Nephron (organoid): Measurements from ENCODE around the gene HACD2.

Experiments used
- H3K27ac Mint-ChIP-seq, 3 experiments: 2 replicates each; pipeline ENCODE4 v1.8.0; 2020; ENCODE audit warnings: mixed read lengths in 3 of 3, mild to moderate bottlenecking in 2 of 3, moderate library complexity in 1 of 3
- H3K27me3 Mint-ChIP-seq: 2 replicates; pipeline ENCODE4 v1.8.0; 2021; ENCODE audit warnings: low read depth, mild to moderate bottlenecking, moderate library complexity, mixed read lengths
- H3K36me3 Mint-ChIP-seq: 2 replicates; pipeline ENCODE4 v1.8.0; 2020; ENCODE audit warnings: low read depth, mixed read lengths
- H3K4me1 Mint-ChIP-seq: 2 replicates; pipeline ENCODE4 v1.8.0; 2020; ENCODE audit warnings: mixed read lengths
- H3K4me3 Mint-ChIP-seq, 3 experiments: 2 replicates each; pipeline ENCODE4 v1.8.0; 2020; ENCODE audit warnings: mild to moderate bottlenecking in 3 of 3, mixed read lengths in 3 of 3, moderate library complexity in 2 of 3
- H3K9me3 Mint-ChIP-seq: 2 replicates; pipeline ENCODE4 v1.8.0; 2020; ENCODE audit warnings: mixed read lengths
- CTCF ChIP-seq, 3 experiments: fragments of 200-600 bp; sonication (generic); IDR thresholded peaks; one replicate each; pipeline ENCODE4 v1.5.0; 2021; ENCODE audit warnings: antibody characterized with exemption in 3 of 3; ENCODE audit not compliant: unreplicated experiment in 3 of 3

HACD2 gene

GRCh38 chr3:123547881-123548519 lies 36.9 kb downstream of the HACD2 start:
- Mint-ChIP-seq H3K4me1 (peaks cover 9% of the 10 kb centered on the region), H3K36me3 (peaks cover 31% of the 10 kb centered on the region), H3K27me3 (no peaks in the 10 kb centered on the region), H3K27ac (peak overlapping the region in 1 of 3 experiments; percentile 23), H3K9me3 (peaks cover 14% of the 10 kb centered on the region), H3K4me3 (no peak overlapping the region)
- TF ChIP-seq CTCF (IDR thresholded peaks at IDR 0.05; ENCODE audit: unreplicated experiment in 3 of 3), result no peak

DNA sequence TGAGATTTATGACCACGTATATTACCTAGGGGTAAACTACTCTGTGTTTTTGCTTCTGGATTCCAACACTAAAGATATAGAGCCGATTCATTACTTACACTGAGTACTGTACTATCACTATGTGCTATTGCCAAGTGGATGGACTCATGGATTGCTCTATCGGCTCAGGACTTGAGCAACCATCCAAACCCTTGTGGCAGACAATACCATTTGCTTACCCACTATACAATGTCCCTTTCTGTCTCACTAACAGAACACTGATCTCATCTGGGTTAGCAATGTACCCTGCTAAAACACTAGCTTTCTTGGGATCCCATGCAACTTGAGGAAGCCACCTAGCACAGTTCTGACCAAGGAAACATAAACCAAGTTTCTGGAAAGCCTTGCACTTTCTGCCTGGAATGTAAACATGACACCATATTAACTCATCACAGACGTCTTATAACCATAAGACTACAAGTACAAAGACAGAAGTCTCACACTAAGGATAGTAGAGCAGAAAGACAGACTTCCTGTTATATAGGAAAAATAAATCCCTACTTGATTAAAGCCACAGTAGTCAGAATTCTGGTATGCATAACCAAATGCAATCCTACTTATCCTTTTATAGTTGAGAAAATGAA lies 38.6 kb downstream of the HACD2 start:
- Mint-ChIP-seq H3K36me3 (peaks cover 17% of the 10 kb centered on the region), H3K27ac (no peak overlapping the region), H3K4me3 (no peak overlapping the region), H3K9me3 (no peaks in the 10 kb centered on the region), H3K4me1 (peaks cover 9% of the 10 kb centered on the region), H3K27me3 (no peaks in the 10 kb centered on the region)
- TF ChIP-seq CTCF (IDR thresholded peaks at IDR 0.05; ENCODE audit: unreplicated experiment in 3 of 3), result no peak

- Mint-ChIP-seq H3K4me3 (no peak overlapping the region), H3K36me3 (peaks cover 4% of the 10 kb centered on the region), H3K27me3 (no peaks in the 10 kb centered on the region), H3K9me3 (no peaks in the 10 kb centered on the region), H3K27ac (peak overlapping the region in 1 of 3 experiments; percentile 50), H3K4me1 (peaks cover 9% of the 10 kb centered on the region)
- TF ChIP-seq CTCF (IDR thresholded peaks at IDR 0.05; ENCODE audit: unreplicated experiment in 3 of 3), result no peak
Observed at GRCh38 chr3:123543950-123544349, 40.9 kb downstream of the HACD2 start.

DNA sequence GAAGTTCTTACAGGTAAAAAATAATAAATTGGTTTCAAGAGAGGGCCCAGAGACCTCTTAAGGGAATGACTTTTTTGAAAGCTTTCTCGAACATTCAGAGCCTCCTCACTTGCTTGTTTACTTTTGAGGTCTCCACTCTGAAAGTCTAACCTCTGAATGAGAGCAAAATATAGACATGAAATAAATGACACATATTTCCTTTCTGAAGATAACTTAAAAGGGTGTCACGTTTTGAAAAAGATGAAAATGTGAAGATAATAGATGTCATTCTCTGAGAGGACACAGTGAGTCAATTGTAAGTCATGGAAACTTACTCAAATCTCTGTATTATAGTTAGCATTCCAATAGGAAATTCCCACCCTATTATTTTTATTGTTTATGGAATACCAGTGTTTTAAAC lies 44.6 kb downstream of the HACD2 start:
- Mint-ChIP-seq H3K36me3 (peaks cover 4% of the 10 kb centered on the region), H3K27me3 (no peaks in the 10 kb centered on the region), H3K4me1 (peaks cover 5% of the 10 kb centered on the region), H3K27ac (no peak overlapping the region), H3K4me3 (no peak overlapping the region), H3K9me3 (no peaks in the 10 kb centered on the region)
- no peak for TF ChIP-seq CTCF (IDR thresholded peaks at IDR 0.05; ENCODE audit: unreplicated experiment in 3 of 3)

- TF ChIP-seq CTCF (IDR thresholded peaks at IDR 0.05; ENCODE audit: unreplicated experiment in 3 of 3), result no peak
- H3K4me1 Mint-ChIP-seq, result peaks cover 15% of the 10 kb centered on the region
- no peak overlapping the region for H3K4me3 Mint-ChIP-seq
- H3K27me3 Mint-ChIP-seq, result no peaks in the 10 kb centered on the region
- H3K9me3 Mint-ChIP-seq, result no peaks in the 10 kb centered on the region
- H3K36me3 Mint-ChIP-seq, result no peaks in the 10 kb centered on the region
- no peak overlapping the region for H3K27ac Mint-ChIP-seq
Observed at GRCh38 chr3:123536153-123536895, 48.5 kb downstream of the HACD2 start.
